H1 (cell line): ENCODE results near the gene TXNDC8. TPM values are rescaled to one million over a fixed set of nuclear protein-coding genes. Genes with fewer than 3 reads are reported as not detected.

Experiments
- CTCF ChIA-PET: fragments of 300-600 bp; sonication (Branson Sonifier 250); formaldehyde crosslinking; loops from one replicate; lab custom pipeline; 2021; ENCODE audit not compliant: partially characterized antibody; lab: Charles Lee
- POLR2A ChIA-PET: fragments of 300-600 bp; sonication (Branson Sonifier 250); formaldehyde crosslinking; loops from one replicate; lab custom pipeline; 2021; ENCODE audit warnings: inconsistent platforms; ENCODE audit not compliant: partially characterized antibody; lab: Charles Lee
- DNase-seq, 2 experiments: peaks; one replicate each; pipeline versions ENCODE4 v3.0.0 to v3.0.0-alpha.2; 2010 to 2022; ENCODE audit warnings: low spot score in 2 of 2, low read depth in 1 of 2, mixed read lengths in 1 of 2
- FAIRE-seq: peaks from 2 replicates; lab custom pipeline; 2011; peaks lifted over from hg19 to GRCh38; lab: Jason Lieb, UNC
- H2AFZ ChIP-seq: 2 replicates; pipeline ENCODE4 v1.8.1; 2012; ENCODE audit warnings: low read length, inconsistent platforms
- H2AK5ac ChIP-seq: 2 replicates; pipeline ENCODE4 v1.6.1; 2013; ENCODE audit warnings: low read depth, low read length
- H2BK120ac ChIP-seq: replicated peaks from 2 replicates; pipeline ENCODE3; 2013; ENCODE audit warnings: low read depth, low read length, inconsistent platforms
- H2BK12ac ChIP-seq: 2 replicates; pipeline ENCODE4 v1.6.1; 2013; ENCODE audit warnings: low read depth, low read length
- H2BK15ac ChIP-seq: 2 replicates; pipeline ENCODE4 v1.6.1; 2013; ENCODE audit warnings: low read length
- H2BK20ac ChIP-seq: 2 replicates; pipeline ENCODE4 v1.6.1; 2013; ENCODE audit warnings: low read length
- H2BK5ac ChIP-seq: 2 replicates; pipeline ENCODE4 v1.6.1; 2013; ENCODE audit warnings: low read depth, low read length
- H3K14ac ChIP-seq: 2 replicates; pipeline ENCODE4 v1.6.1; 2013; ENCODE audit warnings: inconsistent platforms; ENCODE audit not compliant: insufficient read length
- H3K18ac ChIP-seq: 2 replicates; pipeline ENCODE4 v1.6.1; 2013; ENCODE audit warnings: low read length; ENCODE audit errors: extremely low read depth
- H3K23ac ChIP-seq: 2 replicates; pipeline ENCODE4 v1.6.1; 2013; ENCODE audit warnings: inconsistent platforms; ENCODE audit not compliant: insufficient read length
- H3K23me2 ChIP-seq: 2 replicates; pipeline ENCODE4 v1.6.1; 2013; ENCODE audit warnings: low read depth, low read length
- H3K27ac ChIP-seq: 2 replicates; pipeline ENCODE4 v1.6.1; 2011; ENCODE audit warnings: low read depth, low read length, inconsistent platforms
- H3K27me3 ChIP-seq, 4 experiments: replicated peaks in 1 of 4; 1 replicate in 1 of 4; 2 replicates in 3 of 4; pipeline versions ENCODE4 v1.6.1 to v1.8.1; 2011 to 2013; ENCODE audit warnings: low read length in 3 of 4, mild to moderate bottlenecking in 3 of 4, inconsistent platforms in 2 of 4, mixed read lengths in 2 of 4, moderate library complexity in 1 of 4; ENCODE audit not compliant: control insufficient read depth in 3 of 4, insufficient read depth in 3 of 4; ENCODE audit errors: extremely low read depth in 1 of 4
- H3K36me3 ChIP-seq, 4 experiments: 2 replicates each; pipeline versions ENCODE4 v1.6.1 to v1.8.1; 2011 to 2013; ENCODE audit warnings: mild to moderate bottlenecking in 4 of 4, low read length in 3 of 4, moderate library complexity in 2 of 4, control low read depth in 1 of 4, inconsistent platforms in 1 of 4; ENCODE audit not compliant: insufficient read depth in 4 of 4, control insufficient read depth in 2 of 4
- H3K4ac ChIP-seq: replicated peaks from 2 replicates; pipeline ENCODE3; 2013; ENCODE audit warnings: low read length, low read depth, mixed read lengths, inconsistent platforms; ENCODE audit not compliant: insufficient read length
- H3K4me1 ChIP-seq, 4 experiments: replicated peaks in 1 of 4; 1 replicate in 1 of 4; 2 replicates in 3 of 4; pipeline versions ENCODE4 v1.6.1 to v1.8.1; 2011 to 2013; ENCODE audit warnings: low read length in 3 of 4, inconsistent platforms in 2 of 4, mixed read lengths in 1 of 4; ENCODE audit not compliant: insufficient read depth in 4 of 4, control insufficient read depth in 3 of 4
- H3K4me2 ChIP-seq, 2 experiments: 2 replicates each; pipeline versions ENCODE4 v1.6.1 to v1.8.1; 2011 to 2013; ENCODE audit warnings: low read depth in 2 of 2, low read length in 2 of 2, control low read depth in 1 of 2, inconsistent platforms in 1 of 2, mild to moderate bottlenecking in 1 of 2; ENCODE audit not compliant: insufficient read depth in 1 of 2
- H3K4me3 ChIP-seq, 4 experiments: fragments of 200-600, 300-600 bp in 1 of 4; sonication (generic), shearing (Covaris generic), sonication (Bioruptor Twin) in 1 of 4; 2 replicates each; pipeline versions ENCODE4 v1.5.1 to v1.8.1; 2011 to 2016; ENCODE audit warnings: low read length in 4 of 4, low read depth in 3 of 4, control low read depth in 2 of 4, inconsistent platforms in 2 of 4, mild to moderate bottlenecking in 2 of 4, mixed read lengths in 1 of 4, moderate library complexity in 1 of 4; ENCODE audit not compliant: insufficient read depth in 2 of 4; ENCODE audit errors: extremely low read depth in 1 of 4
- H3K56ac ChIP-seq: replicated peaks from 2 replicates; pipeline ENCODE3; 2013; ENCODE audit warnings: low read depth, mild to moderate bottlenecking, mixed read lengths, low read length, inconsistent platforms; ENCODE audit not compliant: insufficient read length
- H3K79me1 ChIP-seq: 2 replicates; pipeline ENCODE4 v1.6.1; 2013; ENCODE audit warnings: low read depth, low read length, control low read depth
- H3K79me2 ChIP-seq, 2 experiments: 2 replicates each; pipeline versions ENCODE4 v1.6.1 to v1.8.1; 2012 to 2013; ENCODE audit warnings: low read length in 2 of 2, mild to moderate bottlenecking in 2 of 2, inconsistent platforms in 1 of 2; ENCODE audit not compliant: insufficient read depth in 2 of 2, control insufficient read depth in 1 of 2
- H3K9ac ChIP-seq, 4 experiments: replicated peaks in 1 of 4; 1 replicate in 1 of 4; 2 replicates in 3 of 4; pipeline versions ENCODE4 v1.6.1 to v1.8.1; 2011 to 2013; ENCODE audit warnings: low read depth in 3 of 4, low read length in 3 of 4, control low read depth in 2 of 4, mild to moderate bottlenecking in 2 of 4, moderate library complexity in 2 of 4, inconsistent platforms in 1 of 4; ENCODE audit errors: extremely low read depth in 1 of 4
- H3K9me3 ChIP-seq, 2 experiments: 2 replicates each; pipeline versions ENCODE4 v1.6.1 to v1.8.1; 2012 to 2013; ENCODE audit warnings: mild to moderate bottlenecking in 2 of 2, moderate library complexity in 2 of 2, control low read depth in 1 of 2, inconsistent platforms in 1 of 2, low read depth in 1 of 2, low read length in 1 of 2, mixed read lengths in 1 of 2; ENCODE audit not compliant: insufficient read depth in 2 of 2
- H4K20me1 ChIP-seq, 2 experiments: replicated peaks in 1 of 2; 2 replicates each; pipeline versions ENCODE3 to v1.8.1; 2011 to 2013; ENCODE audit warnings: inconsistent platforms in 2 of 2, low read length in 2 of 2, mild to moderate bottlenecking in 1 of 2; ENCODE audit not compliant: insufficient read depth in 2 of 2, control insufficient read depth in 1 of 2
- H4K5ac ChIP-seq: 2 replicates; pipeline ENCODE4 v1.6.1; 2013; ENCODE audit warnings: low read length, low read depth, mixed read lengths, inconsistent platforms; ENCODE audit not compliant: insufficient read length
- H4K8ac ChIP-seq: 2 replicates; pipeline ENCODE4 v1.8.0; 2013; ENCODE audit warnings: mild to moderate bottlenecking, moderate library complexity, low read length, inconsistent platforms; ENCODE audit not compliant: insufficient read depth; ENCODE audit errors: extremely low read depth
- H4K91ac ChIP-seq: replicated peaks from 2 replicates; pipeline ENCODE3; 2013; ENCODE audit warnings: low read length, mixed read lengths, inconsistent platforms; ENCODE audit not compliant: insufficient read length
- ATF3 ChIP-seq: IDR thresholded peaks from 2 replicates; pipeline ENCODE4 v1.6.1; 2011; ENCODE audit warnings: low read depth, mild to moderate bottlenecking, low read length; ENCODE audit not compliant: insufficient read depth
- BACH1 ChIP-seq: IDR thresholded peaks from 2 replicates; pipeline ENCODE4 v1.6.1; 2012; ENCODE audit warnings: low read length, improper control_type of control experiment
- CBX8 ChIP-seq: fragments of 300-800, 300-1000 bp; sonication (generic); IDR thresholded peaks from 2 replicates; pipeline ENCODE4 v1.7.1; 2016; ENCODE audit warnings: low read depth, low read length, borderline replicate concordance
- CHD1 ChIP-seq: IDR thresholded peaks from 2 replicates; pipeline ENCODE4 v1.6.1; 2012; ENCODE audit warnings: low read depth, low read length, improper control_type of control experiment
- CREB1 ChIP-seq: IDR thresholded peaks from 2 replicates; pipeline ENCODE4 v1.6.1; 2012; ENCODE audit warnings: inconsistent platforms
- CTBP2 ChIP-seq: IDR thresholded peaks from 2 replicates; pipeline ENCODE4 v1.7.0; 2011; ENCODE audit warnings: borderline replicate concordance, mild to moderate bottlenecking, moderate library complexity, mixed read lengths, low read length; ENCODE audit not compliant: insufficient read depth, insufficient read length
- EGR1 ChIP-seq: IDR thresholded peaks from 2 replicates; pipeline ENCODE4 v1.6.1; 2011; ENCODE audit warnings: low read depth, low read length, borderline replicate concordance
- FOSL1 ChIP-seq: IDR thresholded peaks from 2 replicates; pipeline ENCODE4 v1.6.1; 2011; ENCODE audit warnings: mild to moderate bottlenecking, low read depth, low read length, moderate library complexity; ENCODE audit not compliant: insufficient read depth
- NANOG ChIP-seq: IDR thresholded peaks from 2 replicates; pipeline ENCODE4 v1.6.1; 2011; ENCODE audit warnings: low read length, low read depth, mild to moderate bottlenecking, inconsistent platforms; ENCODE audit not compliant: insufficient read depth, poor library complexity, severe bottlenecking
- NRF1 ChIP-seq: IDR thresholded peaks from 2 replicates; pipeline ENCODE4 v1.6.1; 2011; ENCODE audit warnings: mild to moderate bottlenecking, low read depth, low read length, improper control_type of control experiment
- RXRA ChIP-seq: IDR thresholded peaks from 2 replicates; pipeline ENCODE4 v1.6.1; 2011; ENCODE audit warnings: low read depth, mild to moderate bottlenecking, low read length, moderate library complexity; ENCODE audit not compliant: insufficient read depth
- TAF1 ChIP-seq: IDR thresholded peaks from 2 replicates; pipeline ENCODE4 v1.6.1; 2011; ENCODE audit warnings: mild to moderate bottlenecking, low read depth, low read length
- TBP ChIP-seq: IDR thresholded peaks from 2 replicates; pipeline ENCODE4 v1.6.1; 2011; ENCODE audit warnings: low read depth, low read length, improper control_type of control experiment
- USF2 ChIP-seq: IDR thresholded peaks from 2 replicates; pipeline ENCODE4 v1.6.1; 2011; ENCODE audit warnings: low read length, improper control_type of control experiment
- WGBS, 2 experiments: shearing (Covaris generic) in 1 of 2; methylation state at CpG; one replicate each; pipeline versions ENCODE4 v1.1.6 to v1.1.7; 2013 to 2015; ENCODE audit warnings: low lambda C conversion rate in 2 of 2, mixed read lengths in 2 of 2, inconsistent platforms in 1 of 2, low coverage in 1 of 2, missing lambda C conversion rate in 1 of 2; ENCODE audit not compliant: insufficient replicate concordance in 2 of 2, insufficient coverage in 1 of 2, insufficient read length in 1 of 2; ENCODE audit errors: extremely low coverage in 1 of 2, missing lambda C conversion rate in 1 of 2; 5-methylcytosine and 5-hydroxymethylcytosine counted together
- polyA plus RNA-seq, 7 experiments: library from polyadenylated mRNA; depleted of rRNA in 3 of 7; stranded (reverse) in 5 of 7; unstranded in 2 of 7; fragments of >200 nt in 5 of 7; fragments of 200-250 nt in 2 of 7; gene quantifications; 1 replicate in 5 of 7; 2 replicates in 1 of 7; 4 replicates in 1 of 7; pipeline versions ENCODE4 v1.2.1 to v1.2.3, GENCODE V29; 2011 to 2013; ENCODE audit warnings: missing spikeins in 2 of 7, mixed read lengths in 2 of 7
- total RNA-seq: library from RNA; stranded (reverse); fragmentation: NEBNext Ultra II Directional; extraction: Animal tissue kit (Norgen Biotek cat#: 25700); gene quantifications from 2 replicates; pipeline ENCODE4 v1.2.1, GENCODE V29; 2021

Gene TXNDC8
- total and polyA plus RNA-seq, 2 of the 8 experiments (the other 6 are each of a cell fraction or from before 2014, with no cell fraction given): not detected

- DNase-seq (no peak), FAIRE-seq (no peak)
- Histone ChIP-seq H3K27me3 (no peaks in the 10 kb centered on the region), H3K18ac (no peak overlapping the region), H3K4me1 (no peaks in the 10 kb centered on the region), H4K5ac (no peak overlapping the region), H3K14ac (no peak overlapping the region), H4K20me1 (no peaks in the 10 kb centered on the region), H2BK12ac (no peak overlapping the region), H3K4me3 (no peak overlapping the region), H2BK15ac (no peak overlapping the region), H3K36me3 (no peaks in the 10 kb centered on the region), H2BK5ac (no peak overlapping the region), H3K23me2 (no peaks in the 10 kb centered on the region), H2AFZ (no peak overlapping the region), H3K27ac (no peak overlapping the region), H3K79me1 (no peaks in the 10 kb centered on the region), H3K4me2 (no peak overlapping the region), H2AK5ac (no peak overlapping the region), H3K23ac (no peak overlapping the region), H4K8ac (no peak overlapping the region), H4K91ac (no peak overlapping the region), H2BK120ac (no peak overlapping the region), H2BK20ac (no peak overlapping the region), H3K79me2 (no peaks in the 10 kb centered on the region), H3K9ac (no peak overlapping the region), H3K9me3 (no peaks in the 10 kb centered on the region), H3K4ac (no peak overlapping the region), H3K56ac (no peak overlapping the region)
- ChIA-PET POLR2A (no interaction called here), CTCF (no interaction called here)
- WGBS, 2 experiments: 91% methylated on average over 6 of the region's 6 CpGs; no CpG with 5 or more reads in 1 of the 2 experiments
- no peak for TF ChIP-seq BACH1
- no peak for TF ChIP-seq ATF3
- TF ChIP-seq NANOG: no peak
- TF ChIP-seq FOSL1: no peak
- no peak for TF ChIP-seq NRF1
- no peak for TF ChIP-seq RXRA
- no peak for TF ChIP-seq USF2
- TF ChIP-seq TAF1: no peak
- TF ChIP-seq CBX8: no peak
- TF ChIP-seq TBP: no peak
- no peak for TF ChIP-seq EGR1
- TF ChIP-seq CHD1: no peak
- TF ChIP-seq CREB1: no peak
- TF ChIP-seq CTBP2: no peak
These were observed 50.4 kb downstream of the TXNDC8 start for GRCh38 chr9:110287289-110287680.
